ENCODE data around the gene PLEKHM2.

PLEKHM2 gene, protein sequence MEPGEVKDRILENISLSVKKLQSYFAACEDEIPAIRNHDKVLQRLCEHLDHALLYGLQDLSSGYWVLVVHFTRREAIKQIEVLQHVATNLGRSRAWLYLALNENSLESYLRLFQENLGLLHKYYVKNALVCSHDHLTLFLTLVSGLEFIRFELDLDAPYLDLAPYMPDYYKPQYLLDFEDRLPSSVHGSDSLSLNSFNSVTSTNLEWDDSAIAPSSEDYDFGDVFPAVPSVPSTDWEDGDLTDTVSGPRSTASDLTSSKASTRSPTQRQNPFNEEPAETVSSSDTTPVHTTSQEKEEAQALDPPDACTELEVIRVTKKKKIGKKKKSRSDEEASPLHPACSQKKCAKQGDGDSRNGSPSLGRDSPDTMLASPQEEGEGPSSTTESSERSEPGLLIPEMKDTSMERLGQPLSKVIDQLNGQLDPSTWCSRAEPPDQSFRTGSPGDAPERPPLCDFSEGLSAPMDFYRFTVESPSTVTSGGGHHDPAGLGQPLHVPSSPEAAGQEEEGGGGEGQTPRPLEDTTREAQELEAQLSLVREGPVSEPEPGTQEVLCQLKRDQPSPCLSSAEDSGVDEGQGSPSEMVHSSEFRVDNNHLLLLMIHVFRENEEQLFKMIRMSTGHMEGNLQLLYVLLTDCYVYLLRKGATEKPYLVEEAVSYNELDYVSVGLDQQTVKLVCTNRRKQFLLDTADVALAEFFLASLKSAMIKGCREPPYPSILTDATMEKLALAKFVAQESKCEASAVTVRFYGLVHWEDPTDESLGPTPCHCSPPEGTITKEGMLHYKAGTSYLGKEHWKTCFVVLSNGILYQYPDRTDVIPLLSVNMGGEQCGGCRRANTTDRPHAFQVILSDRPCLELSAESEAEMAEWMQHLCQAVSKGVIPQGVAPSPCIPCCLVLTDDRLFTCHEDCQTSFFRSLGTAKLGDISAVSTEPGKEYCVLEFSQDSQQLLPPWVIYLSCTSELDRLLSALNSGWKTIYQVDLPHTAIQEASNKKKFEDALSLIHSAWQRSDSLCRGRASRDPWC

GRCh38 chr1:15684042-15684461 lies at the start of gene PLEKHM2:
PLEKHM2 (plus strand) TSS chr1:15684320; CDS start chr1:15684559, 239 bp downstream.
- TF ChIP-seq, protein P1, sequence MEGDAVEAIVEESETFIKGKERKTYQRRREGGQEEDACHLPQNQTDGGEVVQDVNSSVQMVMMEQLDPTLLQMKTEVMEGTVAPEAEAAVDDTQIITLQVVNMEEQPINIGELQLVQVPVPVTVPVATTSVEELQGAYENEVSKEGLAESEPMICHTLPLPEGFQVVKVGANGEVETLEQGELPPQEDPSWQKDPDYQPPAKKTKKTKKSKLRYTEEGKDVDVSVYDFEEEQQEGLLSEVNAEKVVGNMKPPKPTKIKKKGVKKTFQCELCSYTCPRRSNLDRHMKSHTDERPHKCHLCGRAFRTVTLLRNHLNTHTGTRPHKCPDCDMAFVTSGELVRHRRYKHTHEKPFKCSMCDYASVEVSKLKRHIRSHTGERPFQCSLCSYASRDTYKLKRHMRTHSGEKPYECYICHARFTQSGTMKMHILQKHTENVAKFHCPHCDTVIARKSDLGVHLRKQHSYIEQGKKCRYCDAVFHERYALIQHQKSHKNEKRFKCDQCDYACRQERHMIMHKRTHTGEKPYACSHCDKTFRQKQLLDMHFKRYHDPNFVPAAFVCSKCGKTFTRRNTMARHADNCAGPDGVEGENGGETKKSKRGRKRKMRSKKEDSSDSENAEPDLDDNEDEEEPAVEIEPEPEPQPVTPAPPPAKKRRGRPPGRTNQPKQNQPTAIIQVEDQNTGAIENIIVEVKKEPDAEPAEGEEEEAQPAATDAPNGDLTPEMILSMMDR (IDR thresholded peaks at IDR 0.05; ENCODE audit: low read depth, low read length, missing control alignments): no peak
- in situ Hi-C loops (cut with HindIII; ENCODE audit: low sequenced_read_pairs): no loop called here
- H3K4me3 ChIP-seq (ENCODE audit: low read depth, low read length): peak within 1 kb of the TSS; percentile 88
- no peak for DNase-seq (ENCODE audit: low read depth)

GRCh38 chr1:15636436-15636835 lies 47.7 kb upstream of the PLEKHM2 start:
- in situ Hi-C loops (cut with HindIII; ENCODE audit: low sequenced_read_pairs): no loop called here
- H3K4me3 ChIP-seq (ENCODE audit: low read depth, low read length): no peak overlapping the region
- TF ChIP-seq, protein P1 (IDR thresholded peaks at IDR 0.05; ENCODE audit: low read depth, low read length, missing control alignments): no peak
- DNase-seq (ENCODE audit: low read depth): no peak

- no peak for DNase-seq (ENCODE audit: low read depth)
- TF ChIP-seq, protein P1 (IDR thresholded peaks at IDR 0.05; ENCODE audit: low read depth, low read length, missing control alignments): no peak
- in situ Hi-C loops (cut with HindIII; ENCODE audit: low sequenced_read_pairs): no loop called here
- H3K4me3 ChIP-seq (ENCODE audit: low read depth, low read length): no peak overlapping the region
These were observed 46.3 kb upstream of the PLEKHM2 start for GRCh38 chr1:15637826-15638225.

DNA sequence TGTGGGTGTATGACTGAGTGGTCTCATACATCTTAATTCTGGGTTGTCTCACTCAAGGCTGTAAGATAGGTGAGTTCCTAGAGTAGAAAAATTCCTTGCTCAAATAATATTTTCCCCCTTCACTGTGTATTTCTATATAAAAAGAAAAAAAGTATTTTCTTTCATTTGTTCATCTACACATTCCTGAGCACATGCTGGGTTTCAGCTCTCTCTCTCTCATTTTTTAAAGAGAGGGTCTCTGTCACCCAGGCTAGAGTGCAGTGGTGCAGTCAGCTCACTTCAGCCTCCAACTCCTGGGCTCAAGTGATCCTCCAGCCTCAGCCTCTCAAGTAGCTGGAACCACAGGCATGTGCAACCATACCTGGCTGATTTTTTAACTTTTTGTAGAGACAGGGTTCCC lies 44.9 kb upstream of the PLEKHM2 start:
- in situ Hi-C loops (cut with HindIII; ENCODE audit: low sequenced_read_pairs): no loop called here

GRCh38 chr1:15639931-15640330 lies 44.2 kb upstream of the PLEKHM2 start:
- no peak for DNase-seq (ENCODE audit: low read depth)
- TF ChIP-seq, protein P1 (IDR thresholded peaks at IDR 0.05; ENCODE audit: low read depth, low read length, missing control alignments): no peak
- H3K4me3 ChIP-seq (ENCODE audit: low read depth, low read length): no peak overlapping the region
- in situ Hi-C loops (cut with HindIII; ENCODE audit: low sequenced_read_pairs): no loop called here

More for the DNA sequence above, 44.9 kb upstream of the PLEKHM2 start:
- no peak overlapping the region for H3K4me3 ChIP-seq (ENCODE audit: low read depth, low read length)
- TF ChIP-seq, protein P1 (IDR thresholded peaks at IDR 0.05; ENCODE audit: low read depth, low read length, missing control alignments): no peak
- no peak for DNase-seq (ENCODE audit: low read depth)

DNA sequence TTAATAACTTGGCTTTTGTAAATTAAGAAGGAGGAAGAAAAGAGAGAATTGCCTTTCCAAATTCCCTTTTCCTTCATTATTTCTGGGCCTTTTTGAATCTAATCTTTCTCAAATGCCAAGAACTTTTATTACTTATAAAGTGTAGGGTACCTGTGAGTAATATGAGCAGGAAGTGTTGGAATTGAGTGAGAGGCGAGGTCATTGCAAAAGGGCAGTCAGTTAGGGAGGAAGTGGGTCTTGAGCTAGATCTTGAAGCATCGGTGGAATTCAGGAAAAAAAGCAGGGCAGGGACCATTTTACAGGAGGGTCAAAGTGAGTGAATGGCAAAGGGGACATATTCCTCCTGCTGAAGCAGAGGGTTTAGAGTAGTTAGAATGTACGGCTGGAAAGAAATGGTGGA lies 43.5 kb upstream of the PLEKHM2 start:
- TF ChIP-seq, protein P1 (IDR thresholded peaks at IDR 0.05; ENCODE audit: low read depth, low read length, missing control alignments): no peak
- no peak for DNase-seq (ENCODE audit: low read depth)
- H3K4me3 ChIP-seq (ENCODE audit: low read depth, low read length): no peak overlapping the region
- in situ Hi-C loops (cut with HindIII; ENCODE audit: low sequenced_read_pairs): no loop called here

Data from astrocyte of the cerebellum (primary cell).